ENCODE data around the gene SLC25A34. TPM values are rescaled to one million over a fixed set of nuclear protein-coding genes. Genes with fewer than 3 reads are reported as not detected.

SLC25A34 gene
- 1 to 10 TPM; 1.3 to 4.3 (median 2.4) TPM for total RNA-seq

GRCh38 chr1:15736038-15736891 lies at the start of gene SLC25A34:
SLC25A34 (plus strand) TSS chr1:15736258; CDS start chr1:15736486, 228 bp downstream.
- peak within 1 kb of the TSS; percentile 26 for H3K27ac ChIP-seq
- no peak for DNase-seq (ENCODE audit: low spot score in 2 of 2)
- TF ChIP-seq CTCF (IDR thresholded peaks at IDR 0.05) (no peak), POLR2A (IDR thresholded peaks at IDR 0.05) (no peak), POLR2AphosphoS5 (IDR thresholded peaks at IDR 0.05) (no peak), EP300 (IDR thresholded peaks at IDR 0.05) (no peak)
- WGBS, result 72% methylated on average over 17 of the region's 35 CpGs
- no peaks in the 10 kb centered on the region for H3K9me3 ChIP-seq
- H3K4me3 ChIP-seq, result no peak within 1 kb of the TSS
- H3K27me3 ChIP-seq, result no peaks in the 10 kb centered on the region
- H3K4me1 ChIP-seq, result peaks cover 41% of the 10 kb centered on the region
- peaks cover 37% of the 10 kb centered on the region for H3K36me3 ChIP-seq

GRCh38 chr1:15687446-15687845 lies 48.6 kb upstream of the SLC25A34 start:
- Histone ChIP-seq H3K27me3 (no peaks in the 10 kb centered on the region), H3K36me3 (no peaks in the 10 kb centered on the region), H3K4me3 (no peak overlapping the region), H3K9me3 (no peaks in the 10 kb centered on the region), H3K4me1 (peaks cover 42% of the 10 kb centered on the region), H3K27ac (no peak overlapping the region)
- WGBS, result 75% methylated on average over 2 of the region's 2 CpGs
- TF ChIP-seq POLR2A (IDR thresholded peaks at IDR 0.05) (no peak), POLR2AphosphoS5 (IDR thresholded peaks at IDR 0.05) (no peak), CTCF (IDR thresholded peaks at IDR 0.05) (no peak), EP300 (IDR thresholded peaks at IDR 0.05) (no peak)
- DNase-seq (ENCODE audit: low spot score in 2 of 2), result no peak

- no peaks in the 10 kb centered on the region for H3K36me3 ChIP-seq
- peaks cover 25% of the 10 kb centered on the region for H3K4me1 ChIP-seq
- DNase-seq (ENCODE audit: low spot score in 2 of 2), result no peak
- no peak overlapping the region for H3K27ac ChIP-seq
- H3K27me3 ChIP-seq, result no peaks in the 10 kb centered on the region
- no peaks in the 10 kb centered on the region for H3K9me3 ChIP-seq
- H3K4me3 ChIP-seq, result no peak overlapping the region
- no peak for TF ChIP-seq POLR2A (IDR thresholded peaks at IDR 0.05)
- no peak for TF ChIP-seq POLR2AphosphoS5 (IDR thresholded peaks at IDR 0.05)
- TF ChIP-seq EP300 (IDR thresholded peaks at IDR 0.05), result no peak
- TF ChIP-seq CTCF (IDR thresholded peaks at IDR 0.05), result no peak
- WGBS, result 94% methylated on average over 6 of the region's 6 CpGs
These were observed 45.7 kb upstream of the SLC25A34 start for GRCh38 chr1:15690317-15690716.

- WGBS, result 49% methylated on average over 11 of the region's 11 CpGs
- no peak for DNase-seq (ENCODE audit: low spot score in 2 of 2)
- Histone ChIP-seq H3K36me3 (no peaks in the 10 kb centered on the region), H3K4me3 (no peak overlapping the region), H3K27me3 (no peaks in the 10 kb centered on the region), H3K4me1 (peaks cover 20% of the 10 kb centered on the region), H3K27ac (no peak overlapping the region), H3K9me3 (no peaks in the 10 kb centered on the region)
- TF ChIP-seq POLR2A (IDR thresholded peaks at IDR 0.05) (no peak), CTCF (IDR thresholded peaks at IDR 0.05) (no peak), EP300 (IDR thresholded peaks at IDR 0.05) (no peak), POLR2AphosphoS5 (IDR thresholded peaks at IDR 0.05) (no peak)
These were observed 44.5 kb upstream of the SLC25A34 start for GRCh38 chr1:15691434-15692032.

GRCh38 chr1:15692121-15692682 lies 43.9 kb upstream of the SLC25A34 start:
- H3K27me3 ChIP-seq, result no peaks in the 10 kb centered on the region
- DNase-seq (ENCODE audit: low spot score in 2 of 2), result no peak
- WGBS, result 55% methylated on average over 5 of the region's 5 CpGs
- TF ChIP-seq CTCF (IDR thresholded peaks at IDR 0.05) (no peak), POLR2AphosphoS5 (IDR thresholded peaks at IDR 0.05) (no peak), EP300 (IDR thresholded peaks at IDR 0.05) (no peak), POLR2A (IDR thresholded peaks at IDR 0.05) (no peak)
- H3K36me3 ChIP-seq, result no peaks in the 10 kb centered on the region
- H3K4me1 ChIP-seq, result peaks cover 26% of the 10 kb centered on the region
- H3K4me3 ChIP-seq, result no peak overlapping the region
- H3K9me3 ChIP-seq, result no peaks in the 10 kb centered on the region
- H3K27ac ChIP-seq, result no peak overlapping the region

Measured in suprapubic skin (tissue), 4 donors.